Ecto neural progenitor cell (in vitro differentiated cells): ENCODE data around the gene CISD3.

Source experiments
- DNase-seq: peaks from one replicate; pipeline ENCODE4 v3.0.0-alpha.2; 2018; ENCODE audit warnings: low spot score

CISD3 gene

GRCh38 chr17:38745545-38745944, 15.4 kb downstream of the CISD3 start:
- DNase-seq: no peak

DNA sequence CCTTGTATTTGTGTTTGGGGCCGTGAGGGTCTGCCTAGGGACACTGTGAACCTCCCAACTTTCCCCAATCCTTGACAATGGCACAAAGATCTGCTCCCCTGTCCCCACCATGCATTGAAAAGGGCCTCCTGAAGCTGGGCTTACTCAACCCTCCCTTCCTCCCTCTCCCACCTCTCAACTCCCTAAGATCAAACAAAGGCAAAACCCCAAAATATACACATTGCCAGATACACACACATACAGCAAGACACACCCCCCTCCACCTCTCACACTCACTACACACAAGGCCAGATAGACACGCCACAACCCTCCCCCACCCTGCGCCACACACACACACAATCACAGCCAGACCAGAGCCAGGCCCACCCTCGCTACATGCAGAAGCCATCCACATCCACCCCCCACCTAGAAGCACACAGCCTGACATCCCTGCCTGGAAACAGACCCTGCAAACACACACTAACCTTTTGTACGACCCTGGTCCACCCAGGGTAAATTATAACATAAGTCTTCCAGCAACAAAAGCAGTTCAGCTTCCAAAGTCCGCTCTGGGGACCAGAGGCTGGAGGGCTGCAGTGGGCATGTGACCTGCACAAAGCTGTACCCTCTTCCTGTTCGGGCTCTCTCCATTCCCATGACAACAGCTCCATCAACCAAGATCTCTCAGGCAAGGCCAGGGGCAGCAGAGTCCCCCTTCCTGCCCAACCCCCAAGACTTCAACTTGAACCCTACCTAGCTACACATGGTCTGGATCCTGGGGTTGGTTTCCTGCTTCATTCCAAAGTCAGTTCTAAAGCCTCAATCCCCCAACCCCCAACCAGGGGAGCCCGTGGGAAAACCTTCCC, 16.1 kb downstream of the CISD3 start:
- DNase-seq: no peak

DNA sequence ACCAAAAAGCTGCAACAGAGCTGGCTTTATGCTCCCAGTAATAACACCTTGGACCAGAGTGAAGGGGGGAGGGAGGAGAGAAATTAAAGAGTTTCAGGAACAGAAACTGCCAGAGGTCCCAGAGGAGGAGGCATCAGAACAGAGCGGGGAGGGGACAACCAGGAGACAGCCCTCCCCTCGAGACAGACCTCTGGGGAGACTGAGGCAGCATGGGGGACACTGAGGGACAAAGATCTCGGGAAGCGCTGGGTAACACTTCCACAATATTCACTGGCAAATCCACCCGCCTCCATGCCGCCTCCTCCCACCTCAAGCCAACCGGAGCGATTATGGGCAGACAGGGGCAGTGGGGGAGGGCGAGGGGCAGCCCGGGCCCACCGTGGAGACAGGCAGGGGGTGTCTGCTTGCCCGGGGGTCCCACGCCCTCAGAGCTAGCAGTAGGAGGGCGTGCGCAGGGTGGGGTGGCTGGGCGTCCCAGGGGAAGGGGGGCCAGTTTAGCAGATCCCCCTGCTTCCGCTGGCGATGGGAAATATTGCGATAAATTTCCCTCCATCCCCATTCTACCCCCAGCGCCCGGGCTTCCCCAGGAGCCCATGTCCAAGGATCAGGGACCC, 16.8 kb downstream of the CISD3 start:
- no peak for DNase-seq

- DNase-seq: peak; percentile 83
Observed at GRCh38 chr17:38747463-38748148, 17.5 kb downstream of the CISD3 start.

- peak; percentile 97 for DNase-seq
Observed at GRCh38 chr17:38748149-38748891, 18.2 kb downstream of the CISD3 start, which contains the start of gene PCGF2. Gene PCGF2 (minus strand): TSS chr17:38748336. CDS start chr17:38740402, 7,934 bp downstream.

DNA sequence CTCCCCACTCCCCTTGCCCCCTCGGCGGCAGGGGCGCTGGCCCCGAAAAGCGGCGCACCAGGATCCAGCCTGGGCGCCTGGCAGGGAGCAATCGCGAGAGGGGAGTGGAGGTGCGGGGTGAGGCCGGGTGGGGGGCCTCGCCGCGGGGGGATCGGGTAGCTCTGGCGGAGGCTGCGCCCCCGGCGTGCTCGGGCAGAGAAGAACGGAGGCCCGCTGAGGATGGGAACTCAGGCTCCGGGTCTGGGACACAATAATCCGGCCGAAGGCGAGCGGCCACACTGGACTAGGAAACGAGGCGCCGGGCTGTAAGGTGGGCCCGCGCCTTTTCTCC, 18.7 kb downstream of the CISD3 start:
- DNase-seq: peak; percentile 77

- DNase-seq: peak; percentile 92
Observed at GRCh38 chr17:38749223-38750043, 19.3 kb downstream of the CISD3 start.

DNA sequence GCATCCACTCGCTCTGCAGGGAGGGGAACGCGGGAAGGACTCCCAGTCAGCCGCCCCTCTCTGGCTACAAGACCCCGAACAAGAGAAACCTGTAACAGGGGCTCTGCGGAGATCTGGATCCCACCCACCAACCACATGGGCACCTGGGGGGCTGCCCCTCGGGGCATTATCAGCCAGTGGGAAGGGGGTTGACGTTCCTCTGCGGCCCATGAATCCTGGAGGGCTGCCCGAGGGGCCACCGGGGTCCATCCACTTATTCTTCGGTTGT, 19.8 kb downstream of the CISD3 start:
- DNase-seq: no peak

GRCh38 chr17:38750312-38751121, 20.4 kb downstream of the CISD3 start:
- peak; percentile 73 for DNase-seq

DNA sequence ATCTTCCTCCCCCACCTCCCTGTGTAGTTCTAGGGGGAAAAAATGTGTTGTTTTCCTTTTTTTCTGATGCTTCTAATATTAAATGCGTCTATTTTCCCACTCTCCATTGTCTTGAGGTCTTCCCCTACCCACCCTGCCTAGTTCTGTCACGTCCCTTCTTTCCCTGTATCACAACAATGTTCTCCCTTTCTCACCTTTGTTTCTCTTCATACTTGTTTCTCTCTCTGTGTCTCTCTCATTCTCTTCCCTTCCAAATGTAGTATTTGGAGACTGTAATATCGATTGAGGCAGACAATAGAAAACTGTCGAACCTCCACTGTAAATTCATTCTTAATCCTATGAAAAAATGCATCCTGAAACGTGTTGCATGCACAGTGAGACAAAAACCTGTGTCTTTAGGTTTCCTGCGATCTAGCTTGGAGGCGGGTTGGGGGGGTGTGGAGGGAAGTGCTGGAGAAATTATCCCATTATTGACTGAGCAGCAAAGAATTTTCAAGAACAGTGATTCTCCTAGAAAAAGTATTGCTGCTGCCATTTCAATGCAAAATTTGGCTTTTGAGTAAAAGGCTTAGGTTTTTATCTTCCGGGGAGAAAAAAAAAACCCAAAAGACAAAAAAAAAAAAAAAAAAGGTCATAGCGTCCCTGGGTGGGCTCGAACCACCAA, 21.1 kb downstream of the CISD3 start:
- no peak for DNase-seq

GRCh38 chr17:38751808-38752307, 21.7 kb downstream of the CISD3 start:
- DNase-seq: peak; percentile 98

DNA sequence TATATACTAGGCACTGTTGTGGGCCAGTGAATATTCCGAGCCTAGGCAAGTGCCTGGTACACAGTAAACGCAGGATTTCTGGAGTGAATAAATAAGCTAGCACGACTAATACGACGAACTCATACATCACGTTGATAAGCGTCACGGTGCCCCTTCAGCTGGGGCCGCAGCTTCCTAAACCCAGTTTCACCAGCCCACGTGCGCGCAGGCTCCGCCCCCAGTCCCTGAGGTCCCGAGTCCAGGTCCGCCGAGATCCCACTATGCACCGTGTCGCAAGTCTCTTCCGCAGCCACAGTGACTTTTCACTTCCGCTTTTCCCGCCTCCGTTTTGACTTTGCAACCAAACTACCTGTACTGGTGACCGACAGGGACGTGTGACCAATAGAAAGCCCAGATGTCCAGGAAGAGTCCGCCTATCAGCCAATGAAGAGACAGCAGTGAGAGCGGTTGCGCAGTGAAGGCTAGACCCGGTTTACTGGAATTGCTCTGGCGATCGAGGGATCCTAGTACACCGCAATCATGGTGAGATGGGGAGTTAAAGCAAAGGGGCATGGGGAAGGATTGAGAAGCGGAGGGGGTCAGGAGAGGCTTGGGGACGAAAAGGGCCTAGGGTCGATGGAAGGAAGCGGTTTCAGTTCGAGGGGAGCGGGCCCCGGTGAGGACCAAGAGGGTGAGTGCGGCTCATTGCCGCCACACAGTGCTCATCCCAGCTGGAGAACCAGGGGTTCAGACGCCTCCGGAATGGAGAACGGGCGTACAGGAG, 22.3 kb downstream of the CISD3 start, which contains the start of gene PSMB3:
TSS of gene PSMB3 (plus strand) at position 434 of the 763 bp plus-strand sequence. CDS start at position 520, 86 bp downstream.
- DNase-seq: peak; percentile 98

GRCh38 chr17:38753071-38753506, 22.9 kb downstream of the CISD3 start:
- no peak for DNase-seq

- DNase-seq: peak; percentile 74
Observed at GRCh38 chr17:38761612-38762011, 31.5 kb downstream of the CISD3 start.

- DNase-seq: no peak
Observed at GRCh38 chr17:38762231-38762630, 32.1 kb downstream of the CISD3 start.

GRCh38 chr17:38766341-38766740, 36.2 kb downstream of the CISD3 start:
- DNase-seq: no peak

DNA sequence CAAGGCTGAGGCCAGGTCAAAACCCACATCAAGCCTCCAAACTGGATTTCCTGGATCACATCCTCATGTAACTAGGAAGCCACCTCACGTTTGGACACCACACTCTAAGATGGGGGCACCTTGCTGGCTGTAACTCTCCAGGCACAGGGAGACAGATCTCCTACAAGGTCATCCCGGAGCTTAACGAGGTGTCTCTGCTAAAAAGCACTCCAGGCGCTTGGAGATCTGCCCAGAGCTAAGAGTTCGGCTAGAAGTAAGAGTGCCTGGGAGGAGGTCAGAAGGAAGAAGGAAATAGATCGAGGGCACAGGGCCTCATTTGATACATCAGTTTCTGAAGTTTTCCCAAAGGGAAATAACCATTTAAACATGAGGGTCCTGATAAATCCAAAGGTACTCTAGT, 38.3 kb downstream of the CISD3 start:
- no peak for DNase-seq

GRCh38 chr17:38773258-38773657, 43.1 kb downstream of the CISD3 start:
- DNase-seq: no peak

GRCh38 chr17:38777641-38778250, 47.6 kb downstream of the CISD3 start:
- no peak for DNase-seq
